GM18858 (cell line): ENCODE data around the gene PIK3R1.
"Not testable (repeated sequence)": the region's sequence is repeated elsewhere in the genome, so short reads cannot be mapped to it uniquely, and the experiment has no call there.

Experiments used
- ATAC-seq: cut with Tn5 transposase; IDR thresholded peaks from one replicate; pipeline ENCODE4 v1.9.1; 2021; ENCODE audit not compliant: unreplicated experiment

Gene PIK3R1

GRCh38 chr5:68192679-68193060 lies 22.9 kb upstream of the PIK3R1 start:
- no peak for ATAC-seq

- no peak for ATAC-seq
These were observed 22.0 kb upstream of the PIK3R1 start for GRCh38 chr5:68193481-68194036.

- no peak for ATAC-seq
These were observed 21.2 kb upstream of the PIK3R1 start for GRCh38 chr5:68194386-68194785.

- ATAC-seq, result no peak
These were observed 20.4 kb upstream of the PIK3R1 start for GRCh38 chr5:68195137-68195536.

- ATAC-seq, result peak; percentile 99
These were observed 18.7 kb upstream of the PIK3R1 start for GRCh38 chr5:68196876-68197275.

GRCh38 chr5:68200288-68200687 lies 15.3 kb upstream of the PIK3R1 start:
- ATAC-seq, result no peak

- not testable (repeated sequence) for ATAC-seq
These were observed 4.9 kb upstream of the PIK3R1 start for GRCh38 chr5:68210654-68211053.

- ATAC-seq, result peak; percentile 12
These were observed 911 bp upstream of the PIK3R1 start for GRCh38 chr5:68214482-68215207.

- ATAC-seq, result peak; percentile 29
These were observed 315 bp downstream of the PIK3R1 start for GRCh38 chr5:68215898-68216244.

GRCh38 chr5:68216245-68217046 lies 890 bp downstream of the PIK3R1 start:
- ATAC-seq, result peak; percentile 1

GRCh38 chr5:68217047-68217355 lies 1.4 kb downstream of the PIK3R1 start:
- no peak for ATAC-seq

- ATAC-seq, result no peak
These were observed 2.0 kb downstream of the PIK3R1 start for GRCh38 chr5:68217528-68217927.

- ATAC-seq, result no peak
These were observed 3.7 kb downstream of the PIK3R1 start for GRCh38 chr5:68219161-68219816.

- ATAC-seq, result no peak
These were observed 4.7 kb downstream of the PIK3R1 start for GRCh38 chr5:68220260-68220659.

- ATAC-seq, result no peak
These were observed 5.4 kb downstream of the PIK3R1 start for GRCh38 chr5:68220914-68221313.

GRCh38 chr5:68221488-68221887 lies 5.9 kb downstream of the PIK3R1 start:
- ATAC-seq, result no peak

- ATAC-seq, result no peak
These were observed 6.8 kb downstream of the PIK3R1 start for GRCh38 chr5:68222310-68222709.

- no peak for ATAC-seq
These were observed 7.3 kb downstream of the PIK3R1 start for GRCh38 chr5:68222824-68223354.

GRCh38 chr5:68223904-68224303 lies 8.3 kb downstream of the PIK3R1 start:
- no peak for ATAC-seq

GRCh38 chr5:68224509-68225187 lies 9.1 kb downstream of the PIK3R1 start:
- no peak for ATAC-seq
